ENCODE data around the gene UBE2M.
A peak's percentile ranks its signal among the peaks of the same experiment; 100 is the strongest.

DNA sequence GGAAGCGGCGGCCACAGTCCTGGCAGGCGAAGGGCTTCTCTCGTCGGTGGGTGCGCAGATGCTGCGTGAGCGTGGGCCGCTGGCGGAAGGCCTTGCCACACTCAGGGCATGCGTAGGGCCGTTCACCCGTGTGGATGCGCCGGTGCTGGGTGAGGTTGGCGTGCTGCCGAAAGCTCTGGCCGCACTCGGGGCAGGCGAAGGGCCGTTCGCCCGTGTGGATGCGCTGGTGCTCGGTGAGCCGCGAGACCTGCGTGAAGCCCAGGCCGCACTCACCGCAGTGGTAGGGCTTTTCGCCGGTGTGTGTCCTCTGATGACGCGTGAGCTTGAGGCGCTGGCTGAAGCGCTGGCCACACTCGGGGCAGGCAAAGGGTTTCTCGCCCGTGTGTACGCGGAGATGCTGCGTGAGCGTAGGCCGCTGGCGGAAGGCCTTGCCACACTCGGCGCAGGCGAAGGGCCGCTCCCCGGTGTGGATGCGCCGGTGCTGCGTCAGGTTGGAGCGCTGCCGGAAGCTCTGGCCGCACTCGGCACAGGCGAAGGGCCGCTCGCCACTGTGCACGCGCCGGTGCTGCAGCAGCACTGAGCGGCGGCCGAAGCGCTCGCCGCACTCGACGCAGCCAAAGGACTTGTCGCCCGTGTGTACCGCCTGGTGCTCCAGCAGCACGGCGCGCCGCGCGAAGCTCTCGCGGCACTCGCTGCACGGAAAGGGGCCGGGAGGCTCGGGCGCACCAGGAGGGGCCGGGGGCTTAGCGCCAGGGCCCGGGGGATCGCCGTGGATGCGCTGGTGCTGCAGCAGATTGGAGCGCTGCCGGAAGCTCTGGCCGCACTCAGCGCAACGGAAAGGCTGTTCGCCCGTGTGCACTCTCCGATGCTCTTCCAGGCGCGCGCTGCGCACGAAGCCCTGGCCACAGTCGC is 4.0 kb upstream of the UBE2M start:
- peak; percentile 52 for TF ChIP-seq POLR2A (IDR thresholded peaks at IDR 0.05; ENCODE audit: low read length)
- TF ChIP-seq GATA1 (IDR thresholded peaks at IDR 0.05; ENCODE audit: low read depth, low read length): no peak
